ENCODE measurements around the gene LIN7B.
"Not testable (repeated sequence)": the region's sequence is repeated elsewhere in the genome, so short reads cannot be mapped to it uniquely, and the experiment has no call there.

The LIN7B gene

GRCh38 chr19:49120325-49120683, 6.1 kb downstream of the LIN7B start:
- no peak for FAIRE-seq

- no peak for FAIRE-seq
These were observed 6.7 kb downstream of the LIN7B start for GRCh38 chr19:49120868-49121267.

- not testable (repeated sequence) for FAIRE-seq
These were observed 7.7 kb downstream of the LIN7B start for GRCh38 chr19:49121841-49122240.

DNA sequence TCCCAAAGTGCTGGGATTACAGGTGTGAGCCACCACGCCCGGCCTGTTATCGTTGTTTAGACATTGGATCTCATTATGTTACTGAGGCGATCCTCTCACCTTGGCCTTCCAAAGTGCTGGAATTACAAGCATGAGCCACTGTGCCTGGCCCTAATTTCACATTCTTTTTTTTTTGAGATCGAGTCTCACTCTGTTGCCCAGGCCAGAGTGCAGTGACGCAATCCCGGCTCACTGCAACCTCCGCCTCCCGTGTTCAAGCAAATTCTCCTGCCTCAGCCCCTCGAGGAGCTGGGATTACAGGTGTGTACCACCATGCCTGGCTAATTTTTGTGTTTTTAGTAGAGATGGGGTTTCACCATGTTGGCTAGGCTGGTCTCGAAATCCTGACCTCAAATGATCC, 9.1 kb downstream of the LIN7B start:
- FAIRE-seq, result not testable (repeated sequence)

DNA sequence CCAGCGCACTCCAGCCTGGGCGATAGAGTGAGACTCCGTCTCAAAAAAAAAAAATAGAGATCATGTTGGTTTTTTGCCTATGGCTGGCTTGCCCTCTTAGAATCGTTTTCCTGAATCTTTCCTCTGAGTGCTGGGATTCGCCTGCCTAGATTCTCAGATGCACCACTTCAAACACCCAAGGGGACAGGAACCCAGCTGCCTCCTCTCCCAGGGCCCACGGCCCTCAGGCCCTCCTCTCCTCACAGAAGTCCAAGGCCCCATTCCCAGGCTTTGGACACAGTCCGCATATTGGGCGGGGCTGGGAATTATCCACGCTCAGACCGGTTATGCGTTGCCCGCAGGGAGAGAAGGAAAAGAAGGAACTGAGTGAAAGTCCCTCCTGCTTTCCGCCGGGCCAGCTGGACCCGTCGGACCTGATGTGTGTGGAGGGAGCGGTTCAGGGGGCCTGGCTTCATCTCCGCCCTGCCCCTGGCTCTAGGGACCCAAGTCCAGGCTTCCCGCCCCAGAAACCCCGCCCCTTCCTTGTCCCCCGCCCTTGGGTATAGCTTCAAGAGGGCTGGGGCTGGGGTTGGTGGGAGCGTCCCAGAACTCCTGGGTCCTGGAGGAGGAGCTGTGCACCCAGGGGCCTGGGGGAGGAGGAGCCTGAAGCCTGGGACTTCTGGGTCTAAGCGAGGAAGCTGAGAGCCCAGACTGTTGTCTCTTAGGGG, 11.0 kb downstream of the LIN7B start:
- no peak for FAIRE-seq

- no peak for FAIRE-seq
These were observed 12.4 kb downstream of the LIN7B start for GRCh38 chr19:49126575-49126974.

DNA sequence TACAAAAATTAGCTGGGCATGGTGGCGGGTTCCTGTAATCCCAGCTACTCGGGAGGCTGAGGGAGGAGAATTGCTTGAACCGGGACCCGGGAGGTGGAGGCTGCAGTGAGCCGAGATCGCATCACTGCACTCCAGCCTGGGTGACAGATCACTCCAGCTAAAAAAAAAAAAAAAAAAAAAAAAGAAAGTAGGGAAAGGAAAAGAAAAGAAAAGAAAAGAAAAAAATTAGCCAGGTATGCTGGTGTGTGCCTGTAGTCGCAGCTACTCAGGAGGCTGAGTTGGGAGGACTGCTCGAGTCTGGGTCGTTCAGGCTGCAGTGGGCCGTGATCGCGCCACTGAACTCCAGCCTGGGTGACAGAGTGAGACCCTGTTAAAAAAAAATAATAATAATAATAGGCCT, 13.1 kb downstream of the LIN7B start:
- not testable (repeated sequence) for FAIRE-seq

DNA sequence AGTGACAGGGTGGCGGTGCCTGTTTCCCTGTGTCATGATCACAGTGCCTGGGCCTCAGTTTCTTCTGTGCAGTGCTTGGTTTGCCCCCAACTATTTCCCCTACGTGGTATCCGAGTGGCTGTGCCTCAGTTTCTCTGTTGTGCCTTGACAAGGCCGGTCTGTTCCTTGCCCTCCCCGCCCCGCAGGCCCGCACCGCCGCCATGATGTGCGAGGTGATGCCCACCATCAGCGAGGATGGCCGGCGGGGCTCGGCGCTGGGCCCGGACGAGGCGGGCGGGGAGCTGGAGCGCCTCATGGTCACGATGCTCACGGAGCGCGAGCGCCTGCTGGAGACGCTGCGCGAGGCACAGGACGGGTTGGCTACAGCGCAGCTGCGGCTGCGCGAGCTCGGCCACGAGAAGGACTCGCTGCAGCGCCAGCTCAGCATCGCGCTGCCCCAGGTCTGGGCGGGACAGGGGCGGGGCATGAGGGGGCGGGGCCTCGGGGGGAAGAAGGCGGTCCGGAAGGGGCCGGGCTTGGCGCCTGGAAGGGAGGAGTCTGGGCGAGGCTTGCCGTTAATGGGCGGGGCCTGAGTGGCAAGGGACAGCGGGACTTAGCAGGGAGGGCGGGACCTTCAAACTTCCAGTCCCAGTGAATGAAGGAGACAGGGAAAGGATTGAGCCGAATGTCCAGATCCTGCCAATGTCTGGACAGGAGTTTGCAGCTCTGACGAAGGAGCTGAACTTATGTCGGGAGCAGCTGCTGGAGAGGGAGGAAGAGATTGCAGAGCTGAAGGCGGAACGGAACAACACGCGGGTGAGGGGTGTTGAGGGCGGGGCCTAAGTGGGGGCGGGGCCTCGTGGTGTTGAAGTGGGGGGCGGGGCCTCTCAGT, 13.7 kb downstream of the LIN7B start:
- peak; percentile 23 for FAIRE-seq

DNA sequence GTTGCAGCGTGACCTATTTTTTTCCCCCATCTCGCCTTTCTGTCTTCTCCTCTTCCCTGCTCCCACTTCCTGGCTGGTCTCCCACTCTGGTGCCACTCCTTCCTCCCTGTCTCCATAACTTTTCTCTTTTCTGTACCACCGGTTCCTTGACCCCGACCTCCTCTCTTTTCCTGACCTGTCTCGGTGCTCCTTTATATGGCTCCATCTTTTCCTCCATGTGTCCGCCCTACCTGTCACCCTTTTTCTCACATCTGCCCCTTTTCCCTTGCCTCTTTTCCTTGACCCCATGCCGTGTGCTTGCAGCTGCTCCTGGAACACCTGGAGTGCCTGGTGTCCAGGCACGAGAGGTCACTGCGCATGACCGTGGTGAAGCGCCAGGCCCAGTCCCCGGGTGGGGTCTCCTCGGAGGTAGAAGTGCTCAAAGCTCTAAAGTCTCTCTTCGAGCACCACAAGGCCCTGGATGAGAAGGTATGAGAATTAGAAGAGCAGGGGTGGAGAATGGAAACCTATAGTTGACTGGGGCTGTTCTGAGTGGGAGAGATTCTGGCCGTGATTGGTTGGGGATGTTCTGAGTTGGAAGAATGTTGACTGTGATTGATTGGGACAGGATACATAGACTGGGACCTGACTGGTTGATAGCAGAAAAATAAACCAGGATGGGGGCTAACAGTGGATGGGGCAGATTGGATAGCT, 14.5 kb downstream of the LIN7B start:
- FAIRE-seq, result no peak

DNA sequence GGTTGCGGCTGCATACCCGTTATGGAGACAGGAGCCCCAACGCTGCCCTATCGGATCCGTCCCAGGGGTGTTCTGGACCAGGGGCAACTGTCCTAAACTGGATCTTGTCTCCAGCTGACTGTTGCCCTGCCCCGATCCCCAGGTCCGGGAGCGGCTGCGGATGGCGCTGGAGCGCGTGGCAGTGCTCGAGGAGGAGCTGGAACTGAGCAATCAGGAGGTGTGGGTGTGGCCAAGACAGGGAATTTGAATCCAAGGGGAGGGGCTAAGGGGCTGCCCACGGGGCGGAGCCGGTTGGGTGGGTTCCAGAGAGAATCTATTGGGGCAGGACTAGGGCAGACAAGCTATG, 15.0 kb downstream of the LIN7B start:
- FAIRE-seq, result no peak

- FAIRE-seq, result no peak
These were observed 16.2 kb downstream of the LIN7B start for GRCh38 chr19:49130325-49130724.

DNA sequence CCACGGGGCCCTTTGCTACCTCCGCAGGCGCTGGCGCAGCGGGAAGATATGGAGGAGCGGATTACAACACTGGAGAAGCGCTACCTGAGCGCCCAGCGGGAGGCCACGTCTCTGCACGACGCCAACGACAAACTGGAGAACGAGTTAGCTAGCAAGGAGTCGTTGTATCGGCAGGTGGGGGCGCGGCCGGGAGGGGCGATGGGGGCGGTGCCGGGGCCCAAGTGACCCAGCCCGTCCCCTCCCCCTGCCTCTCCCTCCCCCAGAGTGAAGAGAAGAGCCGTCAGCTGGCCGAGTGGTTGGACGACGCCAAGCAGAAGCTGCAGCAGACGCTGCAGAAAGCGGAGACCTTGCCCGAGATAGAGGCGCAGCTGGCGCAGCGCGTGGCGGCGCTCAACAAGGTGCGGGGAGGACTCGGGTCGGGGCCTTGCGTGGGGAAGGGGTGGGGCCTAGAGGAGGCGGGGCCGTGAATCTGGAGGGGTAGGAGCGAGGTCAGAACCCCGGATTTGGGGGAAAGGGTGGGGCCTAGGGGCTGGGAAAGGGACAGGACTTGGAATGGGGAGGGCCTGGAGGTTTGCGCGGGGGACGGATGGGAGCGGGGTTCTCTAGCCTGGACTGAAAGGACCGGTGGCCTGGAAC, 18.9 kb downstream of the LIN7B start:
- no peak for FAIRE-seq

DNA sequence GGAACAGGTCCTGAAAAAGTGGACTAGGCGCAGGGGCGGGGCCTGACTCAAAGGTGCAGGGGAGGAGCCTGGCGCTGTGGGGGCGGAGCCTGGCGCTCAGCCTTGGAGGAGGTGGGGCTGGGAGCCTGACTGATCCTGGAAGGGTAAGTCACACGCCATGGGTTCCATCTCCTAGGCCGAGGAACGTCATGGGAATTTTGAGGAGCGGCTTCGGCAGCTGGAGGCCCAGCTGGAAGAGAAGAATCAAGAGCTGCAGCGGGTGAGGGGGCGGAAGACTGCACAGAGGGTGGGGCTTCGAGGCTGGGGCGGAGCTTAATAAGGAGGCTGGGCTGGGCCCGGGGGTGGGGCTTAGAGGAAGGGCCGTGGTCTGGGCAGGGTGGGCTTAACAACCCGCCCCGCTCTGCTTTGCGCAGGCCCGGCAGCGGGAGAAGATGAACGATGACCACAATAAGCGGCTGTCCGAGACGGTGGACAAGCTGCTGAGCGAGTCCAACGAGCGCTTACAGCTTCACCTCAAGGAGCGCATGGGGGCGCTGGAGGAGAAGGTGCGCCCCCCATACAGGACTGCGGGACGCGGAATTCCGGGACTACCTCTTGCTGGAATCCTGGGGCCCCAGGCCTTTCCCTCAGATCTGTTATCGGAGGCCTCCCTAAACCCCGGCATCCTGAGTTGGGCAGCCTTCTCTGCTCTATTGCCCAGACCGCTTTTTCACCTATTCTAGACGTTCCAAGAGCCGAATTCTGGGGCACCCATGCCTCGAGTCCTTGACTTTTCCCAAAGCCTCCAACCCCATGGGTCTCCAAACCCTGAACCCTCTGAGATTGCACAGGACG, 19.7 kb downstream of the LIN7B start:
- no peak for FAIRE-seq

- no peak for FAIRE-seq
These were observed 21.5 kb downstream of the LIN7B start for GRCh38 chr19:49135686-49136085.

DNA sequence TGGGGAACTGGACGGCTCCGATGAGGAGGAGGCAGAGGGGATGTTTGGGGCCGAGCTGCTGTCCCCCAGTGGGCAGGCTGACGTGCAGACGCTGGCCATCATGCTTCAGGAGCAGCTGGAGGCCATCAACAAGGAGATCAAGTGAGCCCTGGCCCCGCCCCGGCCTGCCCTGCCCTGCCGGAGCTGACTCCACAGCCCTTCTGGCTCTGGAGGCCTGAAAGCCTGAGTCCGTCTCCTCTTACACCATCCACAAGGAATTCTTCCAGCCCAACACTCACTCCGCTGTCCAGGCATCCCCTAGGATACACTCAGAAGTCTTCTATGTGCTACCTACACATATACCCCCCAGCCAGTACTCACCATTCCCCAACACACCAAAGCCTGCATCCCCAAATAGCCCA, 22.6 kb downstream of the LIN7B start:
- no peak for FAIRE-seq

GRCh38 chr19:49140951-49141350, 26.8 kb downstream of the LIN7B start:
- no peak for FAIRE-seq

- no peak for FAIRE-seq
These were observed 27.2 kb downstream of the LIN7B start for GRCh38 chr19:49141352-49141751.

DNA sequence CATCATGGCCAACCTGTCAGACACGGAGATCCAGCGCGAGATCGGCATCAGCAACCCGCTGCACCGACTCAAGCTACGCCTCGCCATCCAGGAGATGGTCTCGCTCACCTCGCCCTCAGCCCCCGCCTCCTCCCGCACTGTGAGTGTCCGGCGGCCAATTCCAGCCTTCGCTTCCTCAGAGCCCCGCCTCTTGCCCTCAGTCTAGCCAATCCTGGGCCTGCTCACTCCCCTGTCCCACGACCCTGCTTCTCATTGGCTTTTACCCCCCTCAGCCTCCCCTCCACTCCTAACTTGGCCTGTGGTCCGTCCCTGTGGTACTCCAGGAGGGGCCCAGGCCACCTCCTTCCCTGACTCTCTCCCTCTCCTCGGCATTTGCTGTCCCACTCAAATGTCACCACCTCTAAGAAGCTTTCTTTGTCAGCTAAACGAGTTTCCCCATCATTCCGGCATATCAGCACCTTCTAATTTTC, 28.7 kb downstream of the LIN7B start:
- FAIRE-seq, result peak; percentile 98

- no peak for FAIRE-seq
These were observed 31.6 kb downstream of the LIN7B start for GRCh38 chr19:49145573-49146407.

GRCh38 chr19:49146408-49146770, 32.2 kb downstream of the LIN7B start:
- not testable (repeated sequence) for FAIRE-seq

DNA sequence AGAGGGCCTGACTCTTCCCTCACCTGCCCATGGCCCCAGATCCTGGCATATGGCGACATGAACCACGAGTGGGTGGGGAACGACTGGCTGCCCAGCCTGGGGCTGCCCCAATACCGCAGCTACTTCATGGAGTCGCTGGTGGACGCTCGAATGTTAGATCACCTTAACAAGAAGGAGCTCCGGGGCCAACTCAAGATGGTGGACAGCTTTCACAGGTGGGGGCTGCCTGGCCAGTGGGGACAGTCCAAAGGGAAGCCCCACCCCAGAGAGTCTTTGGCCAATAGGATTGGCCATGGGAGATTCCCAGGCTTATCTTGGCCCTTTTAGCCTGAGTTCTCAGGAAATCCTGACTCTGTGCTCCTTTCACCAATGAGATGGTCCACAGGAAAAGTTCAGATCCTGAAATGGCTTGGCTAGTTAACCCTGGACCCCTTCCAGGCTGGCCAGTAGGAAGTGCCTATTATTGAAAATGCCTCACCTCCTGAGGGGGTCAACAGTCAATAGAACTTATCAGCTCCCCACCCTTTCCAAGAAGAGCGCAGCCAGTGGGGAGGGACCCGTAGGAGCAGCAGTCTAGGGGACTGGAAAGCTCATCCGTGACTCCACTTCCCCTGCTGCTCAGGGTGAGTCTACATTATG, 34.0 kb downstream of the LIN7B start:
- no peak for FAIRE-seq

Data from A204.1 (cell line).